ENCODE measurements around the gene PIWIL4. TPM values are rescaled to one million over a fixed set of nuclear protein-coding genes. Genes with fewer than 3 reads are reported as not detected.

PIWIL4 gene
- total RNA-seq, 1 donor from 2014 or later, result 0.41 TPM

DNA sequence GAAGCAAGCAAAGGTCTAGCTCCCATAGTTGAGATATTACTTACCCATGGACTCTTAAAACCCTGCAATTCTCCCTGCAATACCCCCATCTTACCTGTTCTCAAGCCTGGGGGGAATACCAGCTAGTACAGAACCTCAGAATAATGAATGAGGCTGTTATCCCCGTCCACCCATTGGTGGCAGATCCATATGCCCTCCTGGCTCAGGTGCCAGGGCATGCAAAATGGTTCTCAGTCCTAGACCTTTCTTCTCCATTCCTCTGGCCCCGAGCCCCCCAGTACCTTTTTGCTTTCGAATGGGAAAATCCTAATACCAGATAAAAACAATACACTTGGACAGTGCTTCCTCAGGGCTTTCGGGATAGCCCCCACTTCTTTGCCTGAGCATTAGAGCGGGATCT is 86.4 kb downstream of the PIWIL4 start:
- H3K4me3 Mint-ChIP-seq, result no peak overlapping the region
- H3K36me3 Mint-ChIP-seq (ENCODE audit: low read depth), result no peaks in the 10 kb centered on the region
- H3K27me3 Mint-ChIP-seq (ENCODE audit: insufficient read depth), result peaks cover 20% of the 10 kb centered on the region
- H3K27ac Mint-ChIP-seq, result no peak overlapping the region
- intact Hi-C loops (cut with micrococcal nuclease), result no loop called here
- no peak for DNase-seq (ENCODE audit: low spot score)
- no peaks in the 10 kb centered on the region for H3K9me3 Mint-ChIP-seq
- H3K4me1 Mint-ChIP-seq (ENCODE audit: low read depth), result no peaks in the 10 kb centered on the region

DNA sequence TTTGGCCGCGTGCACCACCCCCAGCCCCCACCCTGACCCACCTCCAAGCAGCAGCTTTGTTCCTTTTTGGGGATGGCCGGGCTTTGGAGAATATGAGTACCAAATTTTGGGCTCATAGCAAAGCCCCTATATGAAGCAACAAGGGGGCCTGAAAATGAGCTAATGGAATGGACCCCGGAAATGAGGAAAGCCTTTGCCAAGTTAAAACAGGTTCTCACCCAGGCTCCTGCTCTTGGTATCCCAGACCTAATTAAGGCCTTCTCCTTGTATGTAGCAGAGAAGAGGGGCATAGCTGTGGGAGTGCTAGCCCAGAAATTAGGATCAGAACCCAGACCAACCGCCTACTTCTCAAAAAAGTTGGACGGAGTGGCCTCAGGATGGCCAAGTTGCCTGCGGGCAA is 87.0 kb downstream of the PIWIL4 start:
- Mint-ChIP-seq H3K36me3 (ENCODE audit: low read depth) (no peaks in the 10 kb centered on the region), H3K27me3 (ENCODE audit: insufficient read depth) (peaks cover 25% of the 10 kb centered on the region), H3K4me3 (no peak overlapping the region), H3K9me3 (no peaks in the 10 kb centered on the region), H3K4me1 (ENCODE audit: low read depth) (no peaks in the 10 kb centered on the region), H3K27ac (no peak overlapping the region)
- intact Hi-C loops (cut with micrococcal nuclease), result no loop called here
- DNase-seq (ENCODE audit: low spot score), result no peak

DNA sequence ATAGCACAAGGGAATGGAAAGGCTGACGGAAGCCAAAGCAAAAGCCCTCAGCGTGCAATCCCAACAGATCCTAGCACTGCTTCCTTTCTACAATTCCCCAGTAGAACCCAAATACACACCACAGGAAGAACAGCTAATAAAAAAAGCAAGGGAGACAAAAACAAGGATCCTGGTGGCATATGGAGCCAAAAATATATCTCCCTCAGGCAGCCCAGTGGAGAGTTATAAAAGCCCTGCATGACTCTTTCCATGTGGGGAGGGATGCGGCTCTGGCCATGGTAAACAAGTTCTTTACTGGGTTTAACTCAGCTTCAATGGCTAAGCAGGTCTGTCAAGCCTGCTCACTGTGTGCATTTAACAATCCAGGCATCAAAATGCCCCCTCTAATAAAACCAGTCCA is 88.1 kb downstream of the PIWIL4 start:
- intact Hi-C loops (cut with micrococcal nuclease), result no loop called here
- Mint-ChIP-seq H3K27me3 (ENCODE audit: insufficient read depth) (peaks cover 28% of the 10 kb centered on the region), H3K9me3 (no peaks in the 10 kb centered on the region), H3K4me1 (ENCODE audit: low read depth) (no peaks in the 10 kb centered on the region), H3K36me3 (ENCODE audit: low read depth) (no peaks in the 10 kb centered on the region), H3K27ac (no peak overlapping the region), H3K4me3 (no peak overlapping the region)
- no peak for DNase-seq (ENCODE audit: low spot score)

DNA sequence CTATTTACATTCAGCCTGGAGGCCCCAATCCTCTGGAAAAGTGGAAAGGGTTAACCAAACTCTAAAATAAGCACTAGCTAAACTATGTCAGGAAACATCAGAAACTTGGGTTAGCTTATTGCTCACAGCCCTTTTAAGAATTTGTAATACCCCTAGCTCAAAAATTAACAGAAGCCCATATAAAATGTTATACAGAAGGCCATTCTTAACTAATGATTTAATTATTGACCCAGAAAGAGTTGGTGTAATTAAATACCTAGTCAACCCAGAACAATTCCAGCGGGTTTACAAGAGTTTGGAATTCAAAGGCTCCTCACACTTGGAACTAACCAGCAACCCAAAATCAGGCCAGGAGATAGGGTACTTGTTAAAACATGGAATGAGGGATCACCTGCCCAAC is 88.8 kb downstream of the PIWIL4 start:
- H3K27me3 Mint-ChIP-seq (ENCODE audit: insufficient read depth), result peaks cover 29% of the 10 kb centered on the region
- no peaks in the 10 kb centered on the region for H3K4me1 Mint-ChIP-seq (ENCODE audit: low read depth)
- intact Hi-C loops (cut with micrococcal nuclease), result no loop called here
- no peaks in the 10 kb centered on the region for H3K9me3 Mint-ChIP-seq
- no peak for DNase-seq (ENCODE audit: low spot score)
- no peak overlapping the region for H3K4me3 Mint-ChIP-seq
- H3K27ac Mint-ChIP-seq, result no peak overlapping the region
- no peaks in the 10 kb centered on the region for H3K36me3 Mint-ChIP-seq (ENCODE audit: low read depth)

DNA sequence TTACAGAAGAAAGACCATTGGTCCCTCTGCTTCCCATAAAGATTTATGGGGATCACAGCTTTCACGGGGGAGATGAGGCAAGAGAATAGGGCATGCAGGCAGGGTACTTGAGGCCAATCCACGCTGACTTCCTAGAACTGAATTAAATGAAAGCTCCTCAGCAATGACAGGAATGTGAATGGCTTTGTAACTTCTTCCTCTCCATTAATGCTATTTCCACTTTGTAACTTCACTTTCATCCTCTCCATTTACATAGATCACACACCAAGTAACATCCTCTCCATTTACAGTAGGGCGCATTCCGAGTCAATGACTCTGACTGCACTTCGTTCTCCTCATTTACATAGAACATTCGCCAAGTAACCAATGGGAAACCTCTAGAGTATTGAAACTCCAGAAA is 89.8 kb downstream of the PIWIL4 start:
- no peak for DNase-seq (ENCODE audit: low spot score)
- no peaks in the 10 kb centered on the region for H3K36me3 Mint-ChIP-seq (ENCODE audit: low read depth)
- H3K4me1 Mint-ChIP-seq (ENCODE audit: low read depth), result peaks cover 7% of the 10 kb centered on the region
- no peak overlapping the region for H3K27ac Mint-ChIP-seq
- H3K4me3 Mint-ChIP-seq, result no peak overlapping the region
- no peaks in the 10 kb centered on the region for H3K9me3 Mint-ChIP-seq
- intact Hi-C loops (cut with micrococcal nuclease), result no loop called here
- H3K27me3 Mint-ChIP-seq (ENCODE audit: insufficient read depth), result peaks cover 33% of the 10 kb centered on the region

DNA sequence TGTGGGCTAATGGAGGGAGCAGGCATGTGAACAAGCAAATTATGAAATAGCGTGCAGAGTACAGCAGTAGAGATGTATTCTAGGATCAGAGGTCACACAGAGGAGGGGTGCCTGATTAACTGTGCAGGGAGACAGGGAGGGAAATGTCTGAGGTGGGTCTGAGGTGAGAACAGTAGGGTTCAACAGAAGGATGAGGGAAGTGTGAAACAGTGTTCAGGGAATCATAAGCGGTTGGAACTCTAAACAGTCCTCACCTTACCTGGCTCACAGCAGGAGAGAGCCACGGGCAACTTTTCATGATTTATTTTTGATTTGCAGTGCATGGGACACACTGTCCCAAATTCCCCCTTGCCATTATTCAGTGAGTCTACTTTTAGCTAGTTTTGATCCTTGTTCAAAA is 90.5 kb downstream of the PIWIL4 start:
- no peak for DNase-seq (ENCODE audit: low spot score)
- peaks cover 7% of the 10 kb centered on the region for H3K4me1 Mint-ChIP-seq (ENCODE audit: low read depth)
- no peaks in the 10 kb centered on the region for H3K36me3 Mint-ChIP-seq (ENCODE audit: low read depth)
- no peaks in the 10 kb centered on the region for H3K9me3 Mint-ChIP-seq
- peaks cover 30% of the 10 kb centered on the region for H3K27me3 Mint-ChIP-seq (ENCODE audit: insufficient read depth)
- no peak overlapping the region for H3K4me3 Mint-ChIP-seq
- intact Hi-C loops (cut with micrococcal nuclease), result no loop called here
- H3K27ac Mint-ChIP-seq, result no peak overlapping the region

DNA sequence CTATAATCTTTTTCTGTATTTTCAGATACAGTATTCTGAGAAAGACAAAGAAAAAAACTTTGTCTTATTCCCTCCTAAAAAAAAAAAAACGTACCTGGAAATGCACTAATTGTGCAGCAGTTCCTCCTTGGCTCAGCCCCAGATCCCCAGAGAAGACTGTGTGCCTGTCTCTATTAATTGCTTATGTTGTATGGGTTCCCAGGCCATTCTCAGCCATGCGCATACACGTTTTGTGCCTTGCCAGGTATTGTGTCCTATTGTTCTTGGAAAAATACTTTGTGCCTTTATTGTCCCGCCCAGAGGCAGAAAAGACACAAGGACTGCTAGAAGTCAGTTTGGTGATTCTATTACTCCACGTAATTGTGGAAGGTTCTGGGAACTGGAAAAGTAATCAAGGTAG is 91.2 kb downstream of the PIWIL4 start:
- Mint-ChIP-seq H3K27me3 (ENCODE audit: insufficient read depth) (peaks cover 29% of the 10 kb centered on the region), H3K27ac (no peak overlapping the region), H3K4me3 (no peak overlapping the region), H3K36me3 (ENCODE audit: low read depth) (no peaks in the 10 kb centered on the region), H3K9me3 (no peaks in the 10 kb centered on the region), H3K4me1 (ENCODE audit: low read depth) (peaks cover 7% of the 10 kb centered on the region)
- DNase-seq (ENCODE audit: low spot score), result no peak
- intact Hi-C loops (cut with micrococcal nuclease), result no loop called here

DNA sequence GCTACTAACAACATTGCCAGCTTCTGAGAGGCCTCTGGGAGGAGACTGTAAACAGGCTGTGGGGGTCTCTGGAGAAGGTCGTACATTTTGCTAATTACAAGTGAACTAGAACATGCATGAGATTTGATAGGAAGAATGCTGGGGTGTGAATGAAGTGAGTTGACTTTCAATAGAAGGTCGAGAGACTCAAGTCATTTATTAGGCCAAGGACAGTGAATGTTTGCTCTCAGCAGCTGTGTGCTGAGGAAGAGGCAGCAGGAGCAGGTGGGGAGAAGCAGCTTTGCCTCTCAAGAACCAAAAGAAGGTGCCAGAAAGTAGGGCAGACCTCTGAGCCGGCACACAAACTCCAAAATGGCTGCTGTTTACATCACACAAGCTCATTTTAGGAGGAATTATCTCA is 91.7 kb downstream of the PIWIL4 start:
- H3K9me3 Mint-ChIP-seq, result no peaks in the 10 kb centered on the region
- H3K27ac Mint-ChIP-seq, result no peak overlapping the region
- DNase-seq (ENCODE audit: low spot score), result no peak
- H3K4me3 Mint-ChIP-seq, result no peak overlapping the region
- H3K27me3 Mint-ChIP-seq (ENCODE audit: insufficient read depth), result peaks cover 28% of the 10 kb centered on the region
- H3K36me3 Mint-ChIP-seq (ENCODE audit: low read depth), result no peaks in the 10 kb centered on the region
- intact Hi-C loops (cut with micrococcal nuclease), result no loop called here
- peaks cover 7% of the 10 kb centered on the region for H3K4me1 Mint-ChIP-seq (ENCODE audit: low read depth)

DNA sequence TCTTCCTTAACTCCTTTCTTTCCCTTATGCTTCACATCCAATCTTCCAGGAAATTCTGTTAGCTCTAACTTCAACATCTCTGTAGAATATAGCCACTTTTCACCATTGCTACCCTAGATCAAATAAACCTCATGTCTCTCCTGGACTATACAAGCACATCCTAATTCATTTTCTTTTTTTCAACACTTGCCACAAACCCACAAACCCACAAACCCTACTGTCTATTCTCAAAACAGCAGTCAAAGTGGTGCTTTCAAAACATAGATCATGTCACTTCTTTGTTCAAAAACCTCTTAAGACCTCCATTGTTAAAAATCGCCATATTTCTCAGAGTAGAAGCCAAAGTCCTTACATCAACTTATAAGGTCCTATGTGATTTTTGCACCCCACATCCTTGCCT is 94.3 kb downstream of the PIWIL4 start:
- no peak overlapping the region for H3K27ac Mint-ChIP-seq
- H3K36me3 Mint-ChIP-seq (ENCODE audit: low read depth), result no peaks in the 10 kb centered on the region
- H3K4me3 Mint-ChIP-seq, result no peak overlapping the region
- intact Hi-C loops (cut with micrococcal nuclease), result no loop called here
- peaks cover 7% of the 10 kb centered on the region for H3K4me1 Mint-ChIP-seq (ENCODE audit: low read depth)
- H3K9me3 Mint-ChIP-seq, result no peaks in the 10 kb centered on the region
- DNase-seq (ENCODE audit: low spot score), result no peak
- H3K27me3 Mint-ChIP-seq (ENCODE audit: insufficient read depth), result peaks cover 25% of the 10 kb centered on the region

DNA sequence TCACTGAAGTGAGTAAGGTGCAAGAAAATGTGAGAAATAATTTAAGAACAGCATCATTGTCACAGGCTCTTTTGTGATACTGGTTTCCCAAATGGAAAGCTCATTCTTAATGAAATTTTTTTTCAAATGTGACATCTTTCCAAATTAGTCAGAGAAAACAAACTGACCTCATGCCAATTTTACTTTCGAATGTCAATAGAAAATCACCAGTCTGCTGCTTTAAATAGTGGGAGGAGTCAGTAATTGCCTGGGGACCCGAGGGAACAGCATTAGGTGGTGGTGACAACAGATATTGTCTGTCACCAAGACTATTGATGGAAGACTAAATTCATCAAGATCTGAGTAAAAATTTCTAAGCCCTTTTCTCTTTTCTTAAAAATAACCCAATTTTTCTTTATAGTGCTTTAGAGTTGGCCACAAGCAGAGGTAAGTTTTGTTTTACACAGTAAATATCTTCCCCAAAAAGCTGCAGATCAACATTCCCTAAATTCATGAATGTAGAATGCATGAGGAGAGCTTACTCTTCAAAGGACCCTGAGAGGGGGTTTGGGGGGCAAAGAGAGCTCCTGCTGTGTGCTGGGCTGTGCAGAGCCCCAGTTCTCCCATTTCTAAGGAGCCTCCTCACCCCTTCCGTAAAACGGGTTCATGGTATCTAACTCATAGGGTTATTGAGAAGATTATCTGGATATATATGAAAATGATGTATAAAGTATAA is 95.1 kb downstream of the PIWIL4 start:
- H3K27me3 Mint-ChIP-seq (ENCODE audit: insufficient read depth), result peaks cover 22% of the 10 kb centered on the region
- no peak overlapping the region for H3K27ac Mint-ChIP-seq
- no peak for DNase-seq (ENCODE audit: low spot score)
- H3K9me3 Mint-ChIP-seq, result no peaks in the 10 kb centered on the region
- H3K4me3 Mint-ChIP-seq, result no peak overlapping the region
- peaks cover 7% of the 10 kb centered on the region for H3K4me1 Mint-ChIP-seq (ENCODE audit: low read depth)
- intact Hi-C loops (cut with micrococcal nuclease), result no loop called here
- H3K36me3 Mint-ChIP-seq (ENCODE audit: low read depth), result no peaks in the 10 kb centered on the region

DNA sequence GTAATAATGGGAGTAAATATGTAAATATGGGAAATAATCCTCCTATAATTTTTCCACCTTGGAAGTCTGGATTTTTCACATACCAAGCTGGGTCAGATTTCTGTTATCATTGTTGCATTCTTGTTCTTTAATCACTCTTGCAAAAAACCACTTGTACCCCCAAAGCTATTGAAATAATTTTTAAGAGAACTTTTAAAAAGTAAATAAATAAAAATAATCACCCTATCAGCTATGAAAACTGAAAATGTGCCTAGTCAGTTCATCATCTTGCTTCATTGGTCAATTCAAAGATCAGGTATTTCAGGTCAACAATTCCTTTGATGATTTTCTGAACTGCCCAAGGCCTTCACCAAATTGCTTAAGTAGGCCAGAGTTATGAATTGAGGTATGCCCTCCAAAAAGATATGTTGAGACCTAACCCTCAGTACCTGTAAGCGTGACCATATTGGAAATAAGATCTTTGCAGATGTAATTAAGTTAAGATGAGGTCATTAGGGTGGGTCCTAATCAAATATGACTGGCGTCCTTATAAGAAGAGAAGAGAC is 95.8 kb downstream of the PIWIL4 start:
- peaks cover 19% of the 10 kb centered on the region for H3K27me3 Mint-ChIP-seq (ENCODE audit: insufficient read depth)
- peaks cover 7% of the 10 kb centered on the region for H3K4me1 Mint-ChIP-seq (ENCODE audit: low read depth)
- no peak overlapping the region for H3K27ac Mint-ChIP-seq
- no peak overlapping the region for H3K4me3 Mint-ChIP-seq
- H3K9me3 Mint-ChIP-seq, result no peaks in the 10 kb centered on the region
- no peak for DNase-seq (ENCODE audit: low spot score)
- H3K36me3 Mint-ChIP-seq (ENCODE audit: low read depth), result no peaks in the 10 kb centered on the region
- intact Hi-C loops (cut with micrococcal nuclease), result no loop called here

DNA sequence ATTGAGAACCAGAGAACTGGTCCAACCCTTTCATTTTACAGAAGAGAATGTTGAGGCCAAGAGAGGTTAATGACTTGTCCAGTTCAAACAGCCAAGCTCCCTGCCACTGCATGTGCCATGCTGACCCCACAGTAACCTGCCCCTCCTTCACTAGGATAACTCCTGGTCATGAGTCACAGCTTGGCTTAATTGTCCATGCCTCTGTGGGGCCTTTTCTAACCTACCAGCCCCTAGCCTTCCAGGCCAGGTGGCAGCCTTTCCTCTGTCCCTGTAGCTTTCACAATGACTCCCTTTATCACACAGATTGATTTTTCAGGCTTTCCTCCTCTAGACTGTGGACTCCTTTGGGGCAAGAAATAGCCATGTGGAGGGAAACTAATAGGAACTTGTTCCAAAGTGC is 97.2 kb downstream of the PIWIL4 start:
- H3K4me1 Mint-ChIP-seq (ENCODE audit: low read depth), result peaks cover 7% of the 10 kb centered on the region

DNA sequence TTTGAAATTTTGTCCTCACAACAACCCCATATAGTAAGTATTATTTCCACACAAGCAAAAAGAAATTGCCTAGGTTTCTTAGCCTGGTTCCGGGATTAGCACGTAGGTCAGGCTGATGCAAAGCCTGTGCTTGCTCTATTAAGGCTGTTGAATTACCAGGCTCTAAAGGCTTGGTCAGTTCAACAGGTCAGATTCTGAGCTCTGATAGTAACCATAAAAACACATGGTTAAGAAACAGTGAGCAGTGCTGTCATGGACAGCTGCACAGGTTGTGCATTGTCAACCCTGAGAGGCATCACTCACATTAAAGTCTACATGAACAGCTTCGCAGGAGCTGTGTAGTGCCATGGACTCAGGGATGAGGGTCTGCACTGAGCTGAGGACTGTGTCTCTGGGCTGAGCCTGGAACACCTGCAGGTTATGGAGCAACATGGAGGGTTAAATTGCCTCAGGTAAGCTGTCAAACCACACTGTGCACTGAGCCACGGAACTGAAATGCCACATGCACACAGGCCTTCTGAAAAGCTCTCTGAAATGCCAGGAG is 98.0 kb downstream of the PIWIL4 start:
- no peak for DNase-seq (ENCODE audit: low spot score)
- Mint-ChIP-seq H3K27me3 (ENCODE audit: insufficient read depth) (peaks cover 11% of the 10 kb centered on the region), H3K36me3 (ENCODE audit: low read depth) (no peaks in the 10 kb centered on the region), H3K9me3 (no peaks in the 10 kb centered on the region), H3K4me1 (ENCODE audit: low read depth) (peaks cover 7% of the 10 kb centered on the region), H3K4me3 (no peak overlapping the region), H3K27ac (no peak overlapping the region)
- intact Hi-C loops (cut with micrococcal nuclease), result no loop called here

More for the DNA sequence above, 97.2 kb downstream of the PIWIL4 start:
- H3K27me3 Mint-ChIP-seq (ENCODE audit: insufficient read depth), result peaks cover 12% of the 10 kb centered on the region
- H3K9me3 Mint-ChIP-seq, result no peaks in the 10 kb centered on the region
- H3K4me3 Mint-ChIP-seq, result no peak overlapping the region
- no peak for DNase-seq (ENCODE audit: low spot score)
- H3K36me3 Mint-ChIP-seq (ENCODE audit: low read depth), result no peaks in the 10 kb centered on the region
- H3K27ac Mint-ChIP-seq, result no peak overlapping the region
- intact Hi-C loops (cut with micrococcal nuclease), result no loop called here
